ENCODE data around the gene DNAJB1.

- TF ChIP-seq POLR2AphosphoS5 (IDR thresholded peaks at IDR 0.05; ENCODE audit: low read depth, low read length) (no peak), POLR2A (IDR thresholded peaks at IDR 0.05; ENCODE audit: low read depth, low read length) (no peak), TAF1 (IDR thresholded peaks at IDR 0.05; ENCODE audit: low read depth, low read length) (no peak), PAX5 (IDR thresholded peaks at IDR 0.05; ENCODE audit: insufficient read depth, low read length, severe bottlenecking) (no peak), POU2F2 (IDR thresholded peaks at IDR 0.05; ENCODE audit: low read depth, low read length) (no peak), SPI1 (IDR thresholded peaks at IDR 0.05; ENCODE audit: low read depth, low read length) (no peak)
These were observed 43.1 kb upstream of the DNAJB1 start for GRCh38 chr19:14561249-14561648.

Data from GM12891 (cell line).